Measurements from ENCODE around the gene UBR4.

Gene UBR4

GRCh38 chr1:19137158-19137557 is 72.9 kb downstream of the UBR4 start:
- DNase-seq, result no peak

- no peak for DNase-seq
These were observed 76.7 kb downstream of the UBR4 start for GRCh38 chr1:19133360-19133759.

- no peak for DNase-seq
These were observed 79.6 kb downstream of the UBR4 start for GRCh38 chr1:19130468-19130867.

GRCh38 chr1:19128968-19129514 is 81.0 kb downstream of the UBR4 start:
- DNase-seq, result no peak

GRCh38 chr1:19124273-19124672 is 85.8 kb downstream of the UBR4 start:
- DNase-seq, result no peak

GRCh38 chr1:19123837-19124236 is 86.2 kb downstream of the UBR4 start:
- DNase-seq, result no peak

- no peak for DNase-seq
These were observed 87.4 kb downstream of the UBR4 start for GRCh38 chr1:19122668-19123067.

- DNase-seq, result no peak
These were observed 88.9 kb downstream of the UBR4 start for GRCh38 chr1:19121192-19121591.

- peak; percentile 52 for DNase-seq
These were observed 90.0 kb downstream of the UBR4 start for GRCh38 chr1:19120070-19120469.

GRCh38 chr1:19115082-19115808 is 94.8 kb downstream of the UBR4 start:
- DNase-seq, result no peak

- DNase-seq, result no peak
These were observed 96.4 kb downstream of the UBR4 start for GRCh38 chr1:19113697-19114092.

GRCh38 chr1:19112891-19113696 is 97.0 kb downstream of the UBR4 start:
- DNase-seq, result no peak

GRCh38 chr1:19110257-19110927 is 99.7 kb downstream of the UBR4 start:
- DNase-seq, result no peak

- DNase-seq, result no peak
These were observed 100.5 kb downstream of the UBR4 start for GRCh38 chr1:19109545-19109944.

- no peak for DNase-seq
These were observed 108.8 kb downstream of the UBR4 start for GRCh38 chr1:19101244-19101643.

- DNase-seq, result no peak
These were observed 110.0 kb downstream of the UBR4 start for GRCh38 chr1:19100028-19100427.

GRCh38 chr1:19096990-19097389 is 113.1 kb downstream of the UBR4 start:
- DNase-seq, result no peak

GRCh38 chr1:19096036-19096833 is 113.8 kb downstream of the UBR4 start:
- no peak for DNase-seq

GRCh38 chr1:19091196-19091953 is 118.7 kb downstream of the UBR4 start:
- no peak for DNase-seq

- no peak for DNase-seq
These were observed 120.5 kb downstream of the UBR4 start for GRCh38 chr1:19089524-19089923.

GRCh38 chr1:19088717-19089442 is 121.2 kb downstream of the UBR4 start:
- DNase-seq, result no peak

All from NCI-H2029 (cell line).